GM19452 (cell line): ENCODE measurements around the gene CYBA.

Experiments
- ATAC-seq: cut with Tn5 transposase; IDR thresholded peaks from one replicate; pipeline ENCODE4 v1.9.1; 2021; ENCODE audit not compliant: unreplicated experiment

The CYBA gene

DNA sequence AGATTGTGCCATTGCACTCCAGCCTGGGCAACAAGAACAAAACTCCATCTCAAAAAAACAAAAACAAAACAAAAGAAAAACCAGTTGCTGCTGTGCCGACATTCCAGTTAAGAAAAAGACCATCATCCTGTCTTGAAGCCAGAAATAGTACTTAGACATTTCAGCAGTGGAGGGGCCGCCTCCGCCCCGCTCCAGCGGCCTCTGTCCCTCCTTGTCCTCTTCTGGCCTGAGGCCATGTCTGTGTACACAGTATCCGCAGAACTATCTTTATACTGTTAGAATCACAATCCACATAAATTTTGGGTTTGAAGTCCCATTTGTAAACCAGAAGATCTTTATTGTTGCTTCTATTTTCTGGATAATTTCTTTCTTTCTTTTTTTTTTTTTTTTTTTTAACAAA lies 55.8 kb downstream of the CYBA start:
- ATAC-seq: no peak

- ATAC-seq: no peak
These were observed 56.9 kb downstream of the CYBA start for GRCh38 chr16:88593910-88594309.

DNA sequence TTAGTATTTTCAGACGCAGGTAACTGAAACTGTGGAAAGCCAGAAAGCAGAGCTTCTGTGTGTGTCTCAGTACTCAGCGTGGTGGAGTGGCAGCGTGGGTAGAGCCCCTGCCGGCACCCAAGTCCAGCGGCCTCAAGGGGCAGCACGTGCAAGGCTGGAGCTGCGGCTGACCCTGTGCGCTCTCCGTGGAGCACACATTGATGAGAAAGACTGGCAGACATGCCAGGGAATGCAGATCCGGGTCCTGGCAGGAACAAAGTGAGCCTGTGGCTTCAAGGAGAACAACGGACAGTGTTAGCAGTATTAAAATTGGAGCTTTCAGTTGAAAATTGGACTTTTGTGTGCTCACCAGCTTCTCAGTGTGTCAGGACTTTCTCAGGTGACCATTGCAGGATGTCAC lies 57.4 kb downstream of the CYBA start:
- no peak for ATAC-seq
